Stimulated activated CD4-positive, alpha-beta T cell treated with anti-CD3 and anti-CD28 coated beads, Interleukin-15, amount 100 ng/mL, for 24 hours (primary cell): ENCODE data around the gene LCN1.

ENCODE experiments used
- DNase-seq: peaks from one replicate; pipeline ENCODE4 v3.0.0-alpha.2; 2020

Gene LCN1

GRCh38 chr9:135489188-135489906 is 31.9 kb upstream of the LCN1 start:
- no peak for DNase-seq

GRCh38 chr9:135490166-135490870 is 30.9 kb upstream of the LCN1 start:
- no peak for DNase-seq

- no peak for DNase-seq
Observed at GRCh38 chr9:135490980-135491464, 30.2 kb upstream of the LCN1 start.

- no peak for DNase-seq
Observed at GRCh38 chr9:135491764-135492163, 29.5 kb upstream of the LCN1 start.

GRCh38 chr9:135492886-135493669 is 28.2 kb upstream of the LCN1 start:
- no peak for DNase-seq

- DNase-seq, result no peak
Observed at GRCh38 chr9:135494791-135495559, 26.3 kb upstream of the LCN1 start.

GRCh38 chr9:135498381-135499126 is 22.7 kb upstream of the LCN1 start:
- no peak for DNase-seq

- peak; percentile 93 for DNase-seq
Observed at GRCh38 chr9:135499326-135500070, 21.7 kb upstream of the LCN1 start.

GRCh38 chr9:135500071-135500524 is 21.1 kb upstream of the LCN1 start:
- DNase-seq, result peak; percentile 33

- DNase-seq, result peak; percentile 88
Observed at GRCh38 chr9:135500525-135501260, 20.5 kb upstream of the LCN1 start, which contains the start of gene MRPS2. Gene MRPS2, plus strand, starts transcription at chr9:135500682. Its CDS starts 29 bp downstream, at chr9:135500711.

GRCh38 chr9:135501261-135502167 is 19.7 kb upstream of the LCN1 start:
- no peak for DNase-seq

- DNase-seq, result no peak
Observed at GRCh38 chr9:135502168-135502872, 18.9 kb upstream of the LCN1 start.

- DNase-seq, result no peak
Observed at GRCh38 chr9:135502873-135503321, 18.3 kb upstream of the LCN1 start.

GRCh38 chr9:135503371-135504261 is 17.6 kb upstream of the LCN1 start:
- DNase-seq, result no peak

- peak; percentile 74 for DNase-seq
Observed at GRCh38 chr9:135504262-135505243, 16.7 kb upstream of the LCN1 start.
